Parathyroid adenoma (tissue), 2 donors: Measurements from ENCODE around the gene SOCS7.
A peak's percentile ranks its signal among the peaks of the same experiment; 100 is the strongest.

Experiments used
- H2AFZ ChIP-seq: fragments of 300-600 bp; sonication (generic); one replicate; pipeline ENCODE4 v1.7.0; 2017; ENCODE audit warnings: antibody characterized with exemption, mild to moderate bottlenecking
- H3K27ac ChIP-seq: fragments of 300-600 bp; sonication (generic); one replicate; pipeline ENCODE4 v1.7.0; 2017
- H3K27me3 ChIP-seq: fragments of 300-600 bp; sonication (generic); one replicate; pipeline ENCODE4 v1.7.0; 2017; ENCODE audit warnings: low read length; ENCODE audit not compliant: control insufficient read depth, insufficient read depth
- H3K36me3 ChIP-seq: fragments of 300-600 bp; sonication (generic); one replicate; pipeline ENCODE4 v1.7.0; 2017; ENCODE audit warnings: low read length; ENCODE audit not compliant: control insufficient read depth, insufficient read depth
- H3K4me1 ChIP-seq: fragments of 300-600 bp; sonication (generic); one replicate; pipeline ENCODE4 v1.7.0; 2017; ENCODE audit warnings: control low read depth
- H3K4me2 ChIP-seq: fragments of 300-600 bp; sonication (generic); one replicate; pipeline ENCODE4 v1.7.0; 2017; ENCODE audit warnings: low read length
- H3K4me3 ChIP-seq: fragments of 300-600 bp; sonication (generic); one replicate; pipeline ENCODE4 v1.7.0; 2017; ENCODE audit warnings: low read depth, low read length
- H3K79me2 ChIP-seq: fragments of 300-600 bp; sonication (generic); one replicate; pipeline ENCODE4 v1.7.0; 2017; ENCODE audit warnings: control low read depth
- H3K9ac ChIP-seq: fragments of 300-600 bp; sonication (generic); one replicate; pipeline ENCODE4 v1.7.0; 2017; ENCODE audit warnings: mild to moderate bottlenecking
- H3K9me3 ChIP-seq: fragments of 300-600 bp; sonication (generic); one replicate; pipeline ENCODE4 v1.7.0; 2017; ENCODE audit warnings: low read length; ENCODE audit not compliant: control insufficient read depth
- CTCF ChIP-seq: fragments of 300-600 bp; sonication (generic); IDR thresholded peaks from one replicate; pipeline ENCODE4 v1.7.0; 2017; ENCODE audit warnings: antibody characterized with exemption, mild to moderate bottlenecking
- donor health status: primary hyperparathyroidism.

Gene SOCS7

GRCh38 chr17:38451840-38452529 is 100.3 kb downstream of the SOCS7 start:
- no peak overlapping the region for H3K9ac ChIP-seq
- no peak overlapping the region for H3K4me3 ChIP-seq

GRCh38 chr17:38452719-38453118 is 101.1 kb downstream of the SOCS7 start:
- Histone ChIP-seq H3K4me2 (no peak overlapping the region), H2AFZ (no peak overlapping the region), H3K27ac (no peak overlapping the region), H3K27me3 (no peaks in the 10 kb centered on the region), H3K4me3 (no peak overlapping the region), H3K9ac (no peak overlapping the region), H3K79me2 (peaks cover 32% of the 10 kb centered on the region), H3K36me3 (no peaks in the 10 kb centered on the region), H3K9me3 (no peaks in the 10 kb centered on the region), H3K4me1 (peaks cover 4% of the 10 kb centered on the region)
- no peak for TF ChIP-seq CTCF

More at GRCh38 chr17:38451840-38452529, 100.3 kb downstream of the SOCS7 start:
- no peaks in the 10 kb centered on the region for H3K36me3 ChIP-seq
- H3K4me1 ChIP-seq: peaks cover 4% of the 10 kb centered on the region
- no peak for TF ChIP-seq CTCF
- no peaks in the 10 kb centered on the region for H3K27me3 ChIP-seq
- peaks cover 35% of the 10 kb centered on the region for H3K79me2 ChIP-seq
- no peak overlapping the region for H2AFZ ChIP-seq
- H3K9me3 ChIP-seq: no peaks in the 10 kb centered on the region
- no peak overlapping the region for H3K4me2 ChIP-seq
- H3K27ac ChIP-seq: peak overlapping the region; percentile 51

GRCh38 chr17:38453951-38454421 is 102.3 kb downstream of the SOCS7 start:
- no peaks in the 10 kb centered on the region for H3K27me3 ChIP-seq
- TF ChIP-seq CTCF: no peak
- H3K27ac ChIP-seq: peak overlapping the region; percentile 24
- H3K4me2 ChIP-seq: no peak overlapping the region
- no peaks in the 10 kb centered on the region for H3K9me3 ChIP-seq
- H3K36me3 ChIP-seq: no peaks in the 10 kb centered on the region
- H3K4me1 ChIP-seq: peaks cover 4% of the 10 kb centered on the region
- H3K79me2 ChIP-seq: peaks cover 31% of the 10 kb centered on the region
- no peak overlapping the region for H3K9ac ChIP-seq
- H3K4me3 ChIP-seq: no peak overlapping the region
- H2AFZ ChIP-seq: no peak overlapping the region

GRCh38 chr17:38454532-38454931 is 102.9 kb downstream of the SOCS7 start:
- Histone ChIP-seq H3K27ac (no peak overlapping the region), H3K9ac (no peak overlapping the region), H3K9me3 (no peaks in the 10 kb centered on the region), H3K79me2 (peaks cover 29% of the 10 kb centered on the region), H3K4me2 (no peak overlapping the region), H3K36me3 (no peaks in the 10 kb centered on the region), H3K27me3 (no peaks in the 10 kb centered on the region), H2AFZ (no peak overlapping the region), H3K4me1 (peaks cover 4% of the 10 kb centered on the region), H3K4me3 (no peak overlapping the region)
- no peak for TF ChIP-seq CTCF
